SJCRH30 (cell line): Measurements from ENCODE around the gene CXCL8. TPM values are rescaled to one million over a fixed set of nuclear protein-coding genes. Genes with fewer than 3 reads are reported as not detected.
A peak's percentile ranks its signal among the peaks of the same experiment; 100 is the strongest.

Experiments
- DNase-seq, 2 experiments: peaks; one replicate each; pipeline ENCODE4 v3.0.0-alpha.2; 2015 to 2020
- H3K27ac ChIP-seq: fragments of 250-450 bp; sonication (Bioruptor Pico); 2 replicates; pipeline ENCODE4 v1.5.1; 2020; ENCODE audit warnings: mild to moderate bottlenecking, moderate library complexity
- H3K27me3 ChIP-seq: fragments of 250-450 bp; sonication (Bioruptor Pico); 2 replicates; pipeline ENCODE4 v1.5.1; 2020; ENCODE audit warnings: mild to moderate bottlenecking, moderate library complexity
- H3K36me3 ChIP-seq: fragments of 250-450 bp; sonication (Bioruptor Pico); 2 replicates; pipeline ENCODE4 v1.5.1; 2020; ENCODE audit warnings: mild to moderate bottlenecking, moderate library complexity
- H3K4me1 ChIP-seq: fragments of 250-450 bp; sonication (Bioruptor Pico); 2 replicates; pipeline ENCODE4 v1.5.1; 2020; ENCODE audit warnings: mild to moderate bottlenecking, moderate library complexity
- H3K4me3 ChIP-seq: fragments of 250-450 bp; sonication (Bioruptor Pico); 2 replicates; pipeline ENCODE4 v1.5.1; 2020; ENCODE audit warnings: mild to moderate bottlenecking, moderate library complexity
- H3K9me3 ChIP-seq: fragments of 250-450 bp; sonication (Bioruptor Pico); replicated peaks from 2 replicates; pipeline ENCODE4 v1.5.1; 2020; ENCODE audit warnings: mild to moderate bottlenecking, moderate library complexity
- total RNA-seq: library from RNA; depleted of rRNA; stranded (reverse); fragments of >200 nt; shearing (Covaris generic); gene quantifications from 2 replicates; pipeline ENCODE4 v1.2.3, GENCODE V29; 2014

The CXCL8 gene
- total RNA-seq, 1 experiment from 2014 or later: 0.40 TPM

DNA sequence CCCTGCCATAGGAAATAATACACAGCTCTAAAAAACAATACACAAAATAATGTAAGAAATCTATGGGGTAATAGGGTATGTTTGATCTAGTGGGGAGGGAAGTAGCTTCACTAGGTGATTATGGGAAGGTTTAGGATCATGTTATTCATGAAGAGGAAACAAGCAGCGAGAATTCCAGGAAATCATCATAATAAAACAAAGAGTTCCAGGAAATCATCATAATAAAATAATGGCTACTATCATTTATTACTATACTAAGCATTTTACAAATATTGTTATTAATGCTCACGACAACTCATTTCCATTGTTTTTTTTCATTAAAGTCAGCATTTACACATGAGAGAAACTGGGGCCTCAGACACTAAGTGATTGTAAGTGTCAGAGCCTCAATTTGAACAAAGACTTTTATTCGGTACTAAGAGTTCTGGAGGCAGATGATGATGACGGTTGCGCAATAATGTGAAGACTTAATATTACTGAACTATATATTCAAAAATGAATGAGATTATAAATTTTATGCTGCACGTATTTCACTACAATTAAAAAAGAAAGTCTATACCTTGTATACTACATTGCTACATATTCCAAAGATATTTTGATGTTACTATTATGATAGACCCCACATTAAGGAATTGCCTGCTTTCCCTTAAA, 12.2 kb upstream of the CXCL8 start:
- H3K27me3 ChIP-seq: no peaks in the 10 kb centered on the region
- H3K4me3 ChIP-seq: no peak overlapping the region
- no peaks in the 10 kb centered on the region for H3K9me3 ChIP-seq
- peaks cover 16% of the 10 kb centered on the region for H3K4me1 ChIP-seq
- H3K27ac ChIP-seq: no peak overlapping the region
- no peak for DNase-seq
- H3K36me3 ChIP-seq: no peaks in the 10 kb centered on the region

DNA sequence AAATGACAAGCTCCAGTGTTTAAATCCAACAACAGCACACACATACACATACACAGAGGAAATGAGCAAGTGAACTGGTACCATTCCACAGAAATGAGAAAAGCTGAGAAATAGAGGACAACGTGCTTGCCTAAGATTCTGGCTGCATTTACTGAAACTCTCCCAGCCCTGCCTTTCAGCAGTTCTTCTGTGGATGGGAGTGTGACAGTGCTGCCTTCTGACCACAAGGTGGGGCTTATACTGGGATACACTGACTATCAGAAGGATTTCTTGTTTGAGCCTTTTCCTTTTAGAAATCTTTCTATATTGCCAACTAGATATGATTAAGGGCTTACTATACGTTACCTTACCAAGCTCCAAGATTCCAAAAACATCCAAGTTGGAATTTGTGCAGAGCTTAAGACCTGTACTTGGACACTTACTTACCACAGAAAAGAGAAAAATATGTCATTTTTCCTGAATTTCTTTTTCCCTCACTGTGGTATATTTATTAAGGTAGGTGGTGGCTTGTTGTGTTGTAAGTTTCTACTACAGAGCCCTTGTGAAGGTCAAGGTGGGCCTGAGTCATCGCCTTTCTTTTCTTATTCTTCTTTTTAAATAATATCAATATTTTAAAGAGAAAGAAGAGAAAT, 10.7 kb upstream of the CXCL8 start:
- H3K27me3 ChIP-seq: no peaks in the 10 kb centered on the region
- H3K4me1 ChIP-seq: peaks cover 18% of the 10 kb centered on the region
- H3K9me3 ChIP-seq: no peaks in the 10 kb centered on the region
- H3K36me3 ChIP-seq: no peaks in the 10 kb centered on the region
- peak; percentile 52 to 75 for DNase-seq
- no peak overlapping the region for H3K4me3 ChIP-seq
- H3K27ac ChIP-seq: no peak overlapping the region

DNA sequence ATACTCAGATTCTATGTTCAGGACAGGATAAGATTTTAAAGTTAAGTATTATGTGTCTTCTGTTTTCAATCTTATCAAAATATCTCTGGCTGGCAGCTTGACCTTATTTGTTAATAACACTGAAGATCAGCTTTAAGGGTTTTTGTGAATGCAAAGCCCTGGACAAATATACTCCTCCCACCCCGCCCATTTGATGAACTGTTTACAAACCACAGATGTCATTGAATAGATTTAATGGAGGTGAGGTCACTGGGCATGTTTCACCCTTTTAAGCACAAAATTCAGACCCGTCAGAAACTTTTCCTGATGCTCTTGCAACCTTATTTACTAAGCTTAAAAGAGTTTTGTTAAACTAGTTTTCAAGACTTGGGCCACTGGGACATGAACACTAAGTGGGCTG, 10.1 kb upstream of the CXCL8 start:
- H3K4me1 ChIP-seq: peaks cover 20% of the 10 kb centered on the region
- no peak overlapping the region for H3K4me3 ChIP-seq
- no peak overlapping the region for H3K27ac ChIP-seq
- H3K36me3 ChIP-seq: no peaks in the 10 kb centered on the region
- no peaks in the 10 kb centered on the region for H3K27me3 ChIP-seq
- no peak for DNase-seq
- no peaks in the 10 kb centered on the region for H3K9me3 ChIP-seq

DNA sequence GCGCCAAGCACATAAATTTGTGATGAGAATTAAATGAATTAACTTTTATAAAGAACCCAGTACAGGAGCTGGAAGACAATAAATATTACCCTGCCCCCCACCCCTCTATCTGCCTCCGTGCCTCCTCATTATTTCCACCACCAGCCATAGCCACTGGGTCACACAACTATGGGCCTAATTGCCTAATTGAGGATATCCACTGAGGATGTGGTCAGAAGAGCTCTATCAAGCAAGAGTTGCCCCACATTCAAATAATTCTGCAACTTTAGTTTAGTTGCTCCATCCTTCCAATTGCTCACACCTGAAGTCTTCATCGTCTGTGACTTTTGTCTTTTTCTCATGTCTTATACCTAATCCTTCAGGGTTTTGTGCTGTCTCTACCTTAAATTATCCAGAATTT, 9.5 kb upstream of the CXCL8 start:
- Histone ChIP-seq H3K27me3 (no peaks in the 10 kb centered on the region), H3K4me3 (no peak overlapping the region), H3K27ac (no peak overlapping the region), H3K36me3 (no peaks in the 10 kb centered on the region), H3K9me3 (no peaks in the 10 kb centered on the region), H3K4me1 (peaks cover 14% of the 10 kb centered on the region)
- no peak for DNase-seq

DNA sequence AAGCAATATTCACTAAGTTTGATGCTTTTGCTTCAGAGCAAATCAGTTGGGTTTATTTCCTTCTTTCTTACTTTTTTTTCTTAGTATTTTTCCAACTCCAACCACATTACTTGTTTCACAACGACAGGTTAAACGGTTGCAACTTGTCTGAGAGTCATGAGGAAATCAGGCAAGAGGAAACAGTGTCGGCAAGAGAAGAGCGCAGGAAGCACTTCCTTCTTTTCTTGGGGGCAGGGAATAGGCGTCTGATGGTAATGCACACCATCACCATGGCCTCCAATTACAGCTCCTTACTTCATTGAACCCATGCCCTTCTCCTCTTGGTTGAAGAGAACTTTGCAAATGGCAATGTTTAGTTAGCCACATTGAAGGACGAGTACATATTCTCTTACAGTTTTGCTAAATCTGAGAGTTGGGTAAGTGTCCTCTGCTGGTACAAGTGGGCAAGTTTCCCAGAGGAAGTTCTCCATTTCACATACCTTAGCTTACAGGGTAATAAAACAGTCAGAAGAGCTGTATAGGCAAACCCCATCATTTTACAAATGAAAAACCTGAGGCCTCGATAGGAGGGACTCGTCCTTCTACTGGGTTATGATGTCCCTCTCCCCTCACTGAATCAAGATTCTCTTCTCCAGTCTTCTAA, 8.3 kb upstream of the CXCL8 start:
- Histone ChIP-seq H3K27me3 (no peaks in the 10 kb centered on the region), H3K9me3 (no peaks in the 10 kb centered on the region), H3K4me3 (no peak overlapping the region), H3K36me3 (no peaks in the 10 kb centered on the region), H3K4me1 (peaks cover 8% of the 10 kb centered on the region; the same call in 1 of the 2 replicates), H3K27ac (no peak overlapping the region)
- DNase-seq: no peak

DNA sequence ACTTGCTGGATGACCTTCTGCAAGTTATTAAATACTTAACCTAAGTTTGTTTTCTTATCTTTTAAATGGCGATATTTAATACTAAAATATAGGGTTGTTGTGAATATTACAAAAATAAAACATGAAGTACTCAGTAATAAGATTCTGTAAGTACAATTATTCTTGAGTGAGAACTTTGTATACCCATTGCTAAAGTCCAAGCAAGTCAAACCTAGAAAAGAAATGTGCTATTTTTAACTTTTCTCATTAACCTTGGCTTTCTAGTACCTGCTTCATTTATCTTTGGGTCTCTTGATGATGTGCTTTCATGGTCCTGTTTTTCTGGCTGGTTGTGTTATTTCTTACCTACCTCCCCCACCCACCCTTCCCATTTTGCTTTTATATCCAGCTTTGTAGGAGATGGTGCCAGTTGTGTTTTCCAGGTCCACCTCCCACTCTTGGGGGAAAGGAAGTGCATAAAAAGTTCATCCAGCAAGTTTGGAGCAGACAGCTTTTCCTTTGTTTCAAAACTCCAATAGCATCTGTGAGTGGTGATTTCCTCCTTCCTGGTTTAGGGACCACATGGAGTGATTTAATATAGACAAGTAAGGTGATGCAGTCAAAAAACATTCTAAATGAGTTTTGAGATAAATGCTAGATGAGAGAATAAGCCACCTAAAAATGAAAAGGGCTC, 7.5 kb upstream of the CXCL8 start:
- DNase-seq: no peak
- H3K4me3 ChIP-seq: no peak overlapping the region
- no peak overlapping the region for H3K27ac ChIP-seq
- H3K4me1 ChIP-seq: peaks cover 8% of the 10 kb centered on the region; the same call in 1 of the 2 replicates
- no peaks in the 10 kb centered on the region for H3K36me3 ChIP-seq
- no peaks in the 10 kb centered on the region for H3K27me3 ChIP-seq
- H3K9me3 ChIP-seq: no peaks in the 10 kb centered on the region

DNA sequence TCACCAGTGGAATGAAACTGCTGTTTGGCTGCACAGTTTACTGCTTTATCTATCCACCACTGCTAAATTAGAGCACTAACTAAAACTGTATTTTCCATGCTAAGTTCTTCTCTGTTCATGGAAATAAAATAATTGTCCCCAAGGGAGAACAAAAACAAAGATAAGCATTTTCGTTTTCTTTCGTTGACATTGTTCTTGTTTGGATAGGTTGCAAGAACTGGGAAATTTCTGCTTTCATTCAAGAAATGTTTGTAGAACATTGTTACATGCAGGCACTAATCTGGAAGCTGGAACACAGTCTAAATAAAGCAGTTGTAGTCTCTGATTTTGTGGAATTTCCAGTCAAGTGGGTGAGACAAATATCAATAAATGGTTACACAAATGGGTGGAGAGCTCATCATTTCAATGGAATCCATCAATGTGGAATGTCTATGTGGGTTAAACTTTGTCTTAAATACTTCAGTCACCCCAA, 5.8 kb upstream of the CXCL8 start:
- no peaks in the 10 kb centered on the region for H3K27me3 ChIP-seq
- no peaks in the 10 kb centered on the region for H3K36me3 ChIP-seq
- H3K4me1 ChIP-seq: peaks cover 8% of the 10 kb centered on the region; the same call in 1 of the 2 replicates
- H3K9me3 ChIP-seq: no peaks in the 10 kb centered on the region
- no peak overlapping the region for H3K4me3 ChIP-seq
- no peak overlapping the region for H3K27ac ChIP-seq
- no peak for DNase-seq

DNA sequence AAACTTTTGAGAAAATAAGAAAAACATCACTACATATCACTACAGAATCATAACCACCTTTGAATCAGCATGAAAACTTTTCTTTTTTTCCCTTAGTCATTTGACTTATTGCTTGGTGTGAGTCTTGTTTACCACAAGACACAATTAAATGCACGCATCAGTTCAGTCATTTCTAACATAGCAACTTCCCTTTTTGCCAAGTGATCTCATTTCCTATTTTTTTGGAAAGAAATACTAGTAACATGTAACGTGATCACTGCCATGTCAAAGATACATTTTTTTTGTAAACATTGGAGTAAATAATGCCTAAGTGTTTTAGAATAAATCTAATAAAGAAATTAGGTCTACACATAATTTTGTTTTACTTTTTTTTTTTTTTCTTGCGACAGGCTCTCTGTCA, 5.1 kb upstream of the CXCL8 start:
- no peak for DNase-seq
- no peaks in the 10 kb centered on the region for H3K9me3 ChIP-seq
- peaks cover 12% of the 10 kb centered on the region; the same call in 1 of the 2 replicates for H3K4me1 ChIP-seq
- H3K27me3 ChIP-seq: no peaks in the 10 kb centered on the region
- no peak overlapping the region for H3K4me3 ChIP-seq
- H3K27ac ChIP-seq: no peak overlapping the region
- H3K36me3 ChIP-seq: no peaks in the 10 kb centered on the region

DNA sequence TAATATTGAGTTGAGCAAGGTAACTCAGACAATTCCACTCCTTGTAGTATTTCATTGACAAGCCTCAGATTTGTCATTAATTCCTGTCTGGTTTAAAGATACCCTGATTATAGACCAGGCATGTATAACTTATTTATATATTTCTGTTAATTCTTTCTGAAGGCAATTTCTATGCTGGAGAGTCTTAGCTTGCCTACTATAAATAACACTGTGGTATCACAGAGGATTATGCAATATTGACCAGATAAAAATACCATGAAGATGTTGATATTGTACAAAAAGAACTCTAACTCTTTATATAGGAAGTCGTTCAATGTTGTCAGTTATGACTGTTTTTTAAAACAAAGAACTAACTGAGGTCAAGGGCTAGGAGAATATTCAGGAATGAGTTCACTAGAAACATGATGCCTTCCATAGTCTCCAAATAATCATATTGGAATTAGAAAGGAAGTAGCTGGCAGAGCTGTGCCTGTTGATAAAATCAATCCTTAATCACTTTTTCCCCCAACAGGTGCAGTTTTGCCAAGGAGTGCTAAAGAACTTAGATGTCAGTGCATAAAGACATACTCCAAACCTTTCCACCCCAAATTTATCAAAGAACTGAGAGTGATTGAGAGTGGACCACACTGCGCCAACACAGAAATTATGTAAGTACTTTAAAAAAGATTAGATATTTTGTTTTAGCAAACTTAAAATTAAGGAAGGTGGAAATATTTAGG, 821 bp downstream of the CXCL8 start:
- H3K9me3 ChIP-seq: no peaks in the 10 kb centered on the region; the same call in 1 of the 2 replicates
- no peaks in the 10 kb centered on the region for H3K27me3 ChIP-seq
- H3K27ac ChIP-seq: no peak overlapping the region
- no peaks in the 10 kb centered on the region for H3K36me3 ChIP-seq
- peak in 1 of 2 experiments; percentile 22 for DNase-seq
- peaks cover 16% of the 10 kb centered on the region for H3K4me1 ChIP-seq
- H3K4me3 ChIP-seq: no peak overlapping the region

DNA sequence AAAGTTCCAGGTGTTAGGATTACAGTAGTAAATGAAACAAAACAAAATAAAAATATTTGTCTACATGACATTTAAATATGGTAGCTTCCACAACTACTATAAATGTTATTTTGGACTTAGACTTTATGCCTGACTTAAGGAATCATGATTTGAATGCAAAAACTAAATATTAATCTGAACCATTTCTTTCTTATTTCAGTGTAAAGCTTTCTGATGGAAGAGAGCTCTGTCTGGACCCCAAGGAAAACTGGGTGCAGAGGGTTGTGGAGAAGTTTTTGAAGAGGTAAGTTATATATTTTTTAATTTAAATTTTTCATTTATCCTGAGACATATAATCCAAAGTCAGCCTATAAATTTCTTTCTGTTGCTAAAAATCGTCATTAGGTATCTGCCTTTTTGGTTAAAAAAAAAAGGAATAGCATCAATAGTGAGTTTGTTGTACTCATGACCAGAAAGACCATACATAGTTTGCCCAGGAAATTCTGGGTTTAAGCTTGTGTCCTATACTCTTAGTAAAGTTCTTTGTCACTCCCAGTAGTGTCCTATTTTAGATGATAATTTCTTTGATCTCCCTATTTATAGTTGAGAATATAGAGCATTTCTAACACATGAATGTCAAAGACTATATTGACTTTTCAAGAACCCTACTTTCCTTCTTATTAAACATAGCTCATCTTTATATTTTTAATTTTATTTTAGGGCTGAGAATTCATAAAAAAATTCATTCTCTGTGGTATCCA, 1.6 kb downstream of the CXCL8 start:
- DNase-seq: no peak
- H3K9me3 ChIP-seq: no peaks in the 10 kb centered on the region; the same call in 1 of the 2 replicates
- H3K4me1 ChIP-seq: peaks cover 16% of the 10 kb centered on the region
- H3K36me3 ChIP-seq: no peaks in the 10 kb centered on the region
- no peak overlapping the region for H3K27ac ChIP-seq
- H3K27me3 ChIP-seq: no peaks in the 10 kb centered on the region
- H3K4me3 ChIP-seq: no peak overlapping the region

DNA sequence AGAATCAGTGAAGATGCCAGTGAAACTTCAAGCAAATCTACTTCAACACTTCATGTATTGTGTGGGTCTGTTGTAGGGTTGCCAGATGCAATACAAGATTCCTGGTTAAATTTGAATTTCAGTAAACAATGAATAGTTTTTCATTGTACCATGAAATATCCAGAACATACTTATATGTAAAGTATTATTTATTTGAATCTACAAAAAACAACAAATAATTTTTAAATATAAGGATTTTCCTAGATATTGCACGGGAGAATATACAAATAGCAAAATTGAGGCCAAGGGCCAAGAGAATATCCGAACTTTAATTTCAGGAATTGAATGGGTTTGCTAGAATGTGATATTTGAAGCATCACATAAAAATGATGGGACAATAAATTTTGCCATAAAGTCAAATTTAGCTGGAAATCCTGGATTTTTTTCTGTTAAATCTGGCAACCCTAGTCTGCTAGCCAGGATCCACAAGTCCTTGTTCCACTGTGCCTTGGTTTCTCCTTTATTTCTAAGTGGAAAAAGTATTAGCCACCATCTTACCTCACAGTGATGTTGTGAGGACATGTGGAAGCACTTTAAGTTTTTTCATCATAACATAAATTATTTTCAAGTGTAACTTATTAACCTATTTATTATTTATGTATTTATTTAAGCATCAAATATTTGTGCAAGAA, 2.3 kb downstream of the CXCL8 start:
- H3K4me3 ChIP-seq: no peak overlapping the region
- DNase-seq: no peak
- no peaks in the 10 kb centered on the region; the same call in 1 of the 2 replicates for H3K9me3 ChIP-seq
- no peak overlapping the region for H3K27ac ChIP-seq
- H3K36me3 ChIP-seq: no peaks in the 10 kb centered on the region
- H3K4me1 ChIP-seq: peaks cover 16% of the 10 kb centered on the region
- no peaks in the 10 kb centered on the region for H3K27me3 ChIP-seq

DNA sequence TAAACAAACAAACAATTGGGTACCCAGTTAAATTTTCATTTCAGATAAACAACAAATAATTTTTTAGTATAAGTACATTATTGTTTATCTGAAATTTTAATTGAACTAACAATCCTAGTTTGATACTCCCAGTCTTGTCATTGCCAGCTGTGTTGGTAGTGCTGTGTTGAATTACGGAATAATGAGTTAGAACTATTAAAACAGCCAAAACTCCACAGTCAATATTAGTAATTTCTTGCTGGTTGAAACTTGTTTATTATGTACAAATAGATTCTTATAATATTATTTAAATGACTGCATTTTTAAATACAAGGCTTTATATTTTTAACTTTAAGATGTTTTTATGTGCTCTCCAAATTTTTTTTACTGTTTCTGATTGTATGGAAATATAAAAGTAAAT, 2.9 kb downstream of the CXCL8 start:
- Histone ChIP-seq H3K9me3 (no peaks in the 10 kb centered on the region; the same call in 1 of the 2 replicates), H3K4me1 (peaks cover 16% of the 10 kb centered on the region), H3K36me3 (no peaks in the 10 kb centered on the region), H3K27me3 (no peaks in the 10 kb centered on the region), H3K27ac (no peak overlapping the region), H3K4me3 (no peak overlapping the region)
- no peak for DNase-seq

DNA sequence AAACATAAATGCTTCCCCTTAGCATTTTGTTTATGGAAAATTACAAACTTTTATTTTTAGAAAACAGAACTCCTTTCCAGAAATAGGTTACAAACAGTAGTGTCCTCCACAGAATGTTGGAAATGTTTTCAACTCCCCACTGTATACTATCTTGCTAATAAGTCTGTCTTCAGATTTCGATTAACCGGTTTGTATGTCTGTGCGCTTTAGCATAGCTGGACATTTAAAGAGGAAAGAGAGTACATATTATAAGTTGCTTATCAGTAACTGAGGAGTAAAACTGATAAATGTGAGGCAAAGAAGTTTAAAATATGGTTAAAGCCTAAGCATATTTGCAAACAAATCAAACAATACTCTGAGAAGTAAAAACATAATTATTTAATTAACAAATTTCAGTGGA, 3.4 kb downstream of the CXCL8 start:
- peaks cover 16% of the 10 kb centered on the region for H3K4me1 ChIP-seq
- no peaks in the 10 kb centered on the region for H3K36me3 ChIP-seq
- H3K27ac ChIP-seq: no peak overlapping the region
- H3K27me3 ChIP-seq: no peaks in the 10 kb centered on the region
- H3K9me3 ChIP-seq: no peaks in the 10 kb centered on the region; the same call in 1 of the 2 replicates
- DNase-seq: no peak
- H3K4me3 ChIP-seq: no peak overlapping the region
